Upper lobe of right lung (tissue), 1 donor: ENCODE measurements around the gene STK32B. TPM values are rescaled to one million over a fixed set of nuclear protein-coding genes. Genes with fewer than 3 reads are reported as not detected.

Experiments
- ATAC-seq: fragments of 200-7000 bp; cut with Tn5 transposase; one replicate; pipeline ENCODE4 v1.9.1; 2020; ENCODE audit warnings: mild to moderate bottlenecking, moderate library complexity
- DNase-seq: peaks from one replicate; pipeline ENCODE4 v3.0.0-alpha.2; 2020
- H3K27ac ChIP-seq: fragments of 200-600 bp; one replicate; pipeline ENCODE4 v1.8.0; 2022
- H3K27me3 ChIP-seq: fragments of 200-600 bp; one replicate; pipeline ENCODE4 v1.8.0; 2022; ENCODE audit warnings: mild to moderate bottlenecking
- H3K36me3 ChIP-seq: fragments of 200-600 bp; one replicate; pipeline ENCODE4 v1.8.0; 2022
- H3K4me1 ChIP-seq: fragments of 200-600 bp; one replicate; pipeline ENCODE4 v1.8.0; 2022
- H3K4me3 ChIP-seq: fragments of 200-600 bp; one replicate; pipeline ENCODE4 v1.8.0; 2022; ENCODE audit warnings: mild to moderate bottlenecking
- H3K9me3 ChIP-seq: fragments of 200-600 bp; one replicate; pipeline ENCODE4 v1.8.0; 2022
- CTCF ChIP-seq: fragments of 200-600 bp; IDR thresholded peaks from one replicate; pipeline ENCODE4 v1.8.0; 2022; ENCODE audit warnings: antibody characterized with exemption
- intact Hi-C: fragments of 100-400 bp; cut with DNase I; formaldehyde crosslinking; loops from one replicate; pipeline ENCODE4 v1.11.0; 2022
- total RNA-seq: library from RNA; stranded (reverse); fragmentation: NEBNext Ultra II Directional; extraction: Animal tissue kit (Norgen Biotek cat#: 25700); gene quantifications from one replicate; pipeline ENCODE4 v1.2.1, GENCODE V29; 2021
- donor health status: DM: no; HTN: yes; CAD: no; lungs with severe emphysema.

The STK32B gene
- total RNA-seq, 1 donor from 2014 or later: 2.8 TPM

GRCh38 chr4:5044341-5044740, 6.9 kb upstream of the STK32B start:
- Histone ChIP-seq H3K27me3 (no peaks in the 10 kb centered on the region), H3K4me1 (peaks cover 5% of the 10 kb centered on the region), H3K9me3 (no peaks in the 10 kb centered on the region), H3K27ac (no peak overlapping the region), H3K36me3 (no peaks in the 10 kb centered on the region), H3K4me3 (no peak overlapping the region)
- no peak for TF ChIP-seq CTCF
- ATAC-seq (no peak), DNase-seq (no peak)
- intact Hi-C loops: no loop called here

GRCh38 chr4:5045097-5045496, 6.2 kb upstream of the STK32B start:
- DNase-seq: no peak
- peak; percentile 86 for ATAC-seq
- no peaks in the 10 kb centered on the region for H3K9me3 ChIP-seq
- no peak overlapping the region for H3K4me3 ChIP-seq
- H3K36me3 ChIP-seq: no peaks in the 10 kb centered on the region
- intact Hi-C loops: no loop called here
- TF ChIP-seq CTCF: no peak
- no peaks in the 10 kb centered on the region for H3K27me3 ChIP-seq
- H3K4me1 ChIP-seq: peaks cover 5% of the 10 kb centered on the region
- no peak overlapping the region for H3K27ac ChIP-seq

- Histone ChIP-seq H3K4me1 (peaks cover 21% of the 10 kb centered on the region), H3K9me3 (no peaks in the 10 kb centered on the region), H3K36me3 (no peaks in the 10 kb centered on the region), H3K27me3 (no peaks in the 10 kb centered on the region), H3K27ac (no peak overlapping the region), H3K4me3 (no peak overlapping the region)
- intact Hi-C loops: no loop called here
- no peak for TF ChIP-seq CTCF
- no peak for DNase-seq
- no peak for ATAC-seq
Measured at GRCh38 chr4:5048721-5049120, 2.6 kb upstream of the STK32B start.

GRCh38 chr4:5050520-5051277, 581 bp upstream of the STK32B start:
- peak; percentile 89 for ATAC-seq
- H3K4me3 ChIP-seq: peak overlapping the region; percentile 60
- no peaks in the 10 kb centered on the region for H3K9me3 ChIP-seq
- H3K27me3 ChIP-seq: no peaks in the 10 kb centered on the region
- TF ChIP-seq CTCF: peak; percentile 68
- peak; percentile 84 for DNase-seq
- H3K36me3 ChIP-seq: no peaks in the 10 kb centered on the region
- no peak overlapping the region for H3K27ac ChIP-seq
- intact Hi-C loops: no loop called here
- peaks cover 16% of the 10 kb centered on the region for H3K4me1 ChIP-seq

- Histone ChIP-seq H3K27ac (no peak overlapping the region), H3K4me3 (peak overlapping the region; percentile 60), H3K27me3 (no peaks in the 10 kb centered on the region), H3K36me3 (no peaks in the 10 kb centered on the region), H3K4me1 (peaks cover 16% of the 10 kb centered on the region), H3K9me3 (no peaks in the 10 kb centered on the region)
- intact Hi-C loops: no loop called here
- ATAC-seq: peak; percentile 4
- no peak for DNase-seq
- TF ChIP-seq CTCF: no peak
Measured at GRCh38 chr4:5052204-5052702, 973 bp downstream of the STK32B start.
